DOHH2 (cell line): Measurements from ENCODE around the gene MYT1.

Source experiments
- CTCF ChIP-seq: fragments of 200-600 bp; sonication (generic); IDR thresholded peaks from one replicate; pipeline ENCODE4 v1.5.1; 2014; ENCODE audit warnings: antibody characterized with exemption, mild to moderate bottlenecking, low read depth, low read length; ENCODE audit not compliant: poor library complexity, severe bottlenecking
- EZH2phosphoT487 ChIP-seq: fragments of 200-600 bp; sonication (generic); IDR thresholded peaks from 2 replicates; pipeline ENCODE4 v1.6.1; 2017; ENCODE audit warnings: borderline replicate concordance, mild to moderate bottlenecking, antibody characterized with exemption, low read length, moderate library complexity, mixed read lengths

GRCh38 chr20:64173116-64173515 is 8.9 kb downstream of the MYT1 start:
- no peak for TF ChIP-seq CTCF
- TF ChIP-seq EZH2phosphoT487 = no peak
